OCI-LY7 (cell line): ENCODE results near the gene VIPAS39. TPM values are rescaled to one million over a fixed set of nuclear protein-coding genes. Genes with fewer than 3 reads are reported as not detected.

ENCODE experiments used
- BruUV-seq: library from RNA; stranded (reverse); fragments of 400-500 nt; replicated peaks from 2 replicates; lab custom pipeline; 2021; lab: Mats Ljungman, UMichigan
- CTCF ChIA-PET: fragments of 300-600 bp; sonication (Branson Sonifier 250); formaldehyde crosslinking; loops from one replicate; lab custom pipeline; 2022; ENCODE audit warnings: antibody characterized with exemption; ENCODE audit not compliant: unreplicated experiment; lab: Charles Lee
- POLR2A ChIA-PET: fragments of 300-600 bp; sonication (Branson Sonifier 250); formaldehyde crosslinking; loops from one replicate; lab custom pipeline; 2022; ENCODE audit warnings: antibody characterized with exemption; lab: Charles Lee
- DNase-seq: peaks from one replicate; pipeline ENCODE4 v3.0.0-alpha.2; 2015; ENCODE audit warnings: low spot score
- H2AFZ ChIP-seq: fragments of 200-600 bp; sonication (generic), shearing (Covaris generic); 2 replicates; pipeline ENCODE4 v1.6.1; 2014; ENCODE audit warnings: mild to moderate bottlenecking, antibody characterized with exemption, low read length, moderate library complexity
- H3K27ac ChIP-seq: fragments of 200-600 bp; sonication (generic); 2 replicates; pipeline ENCODE4 v1.5.1; 2014; ENCODE audit warnings: mixed run types, low read depth, mild to moderate bottlenecking, moderate library complexity, low read length, inconsistent platforms; ENCODE audit not compliant: poor library complexity, severe bottlenecking
- H3K36me3 ChIP-seq: fragments of 200-600 bp; sonication (generic); 2 replicates; pipeline ENCODE4 v1.6.1; 2014; ENCODE audit warnings: mild to moderate bottlenecking, antibody characterized with exemption, low read length, moderate library complexity, mixed read lengths; ENCODE audit not compliant: insufficient read depth
- H3K4me1 ChIP-seq: fragments of 200-600 bp; sonication (generic); 2 replicates; pipeline ENCODE4 v1.5.1; 2014; ENCODE audit warnings: mild to moderate bottlenecking, low read length; ENCODE audit not compliant: insufficient read depth, poor library complexity, severe bottlenecking
- H3K4me2 ChIP-seq: fragments of 200-600 bp; sonication (generic); 2 replicates; pipeline ENCODE4 v1.6.1; 2014; ENCODE audit warnings: mild to moderate bottlenecking, low read length
- H3K4me3 ChIP-seq: fragments of 200-600 bp; sonication (generic); 2 replicates; pipeline ENCODE4 v1.5.1; 2014; ENCODE audit warnings: mild to moderate bottlenecking, low read depth, low read length; ENCODE audit not compliant: poor library complexity, severe bottlenecking
- H3K79me2 ChIP-seq: fragments of 200-600 bp; sonication (generic); 2 replicates; pipeline ENCODE4 v1.6.1; 2016; ENCODE audit warnings: low read depth, mild to moderate bottlenecking, low read length, moderate library complexity, mixed read lengths; ENCODE audit not compliant: insufficient read depth
- H3K9me2 ChIP-seq: fragments of 200-600 bp; sonication (generic); 2 replicates; pipeline ENCODE4 v1.6.1; 2016; ENCODE audit warnings: mild to moderate bottlenecking, low read length, mixed read lengths; ENCODE audit not compliant: insufficient read depth
- H3K9me3 ChIP-seq: fragments of 200-600 bp; sonication (generic); 2 replicates; pipeline ENCODE4 v1.6.1; 2014; ENCODE audit warnings: mild to moderate bottlenecking, mixed run types, low read length, mixed read lengths
- H4K20me1 ChIP-seq: fragments of 200-600 bp; sonication (generic); 2 replicates; pipeline ENCODE4 v1.6.1; 2014; ENCODE audit warnings: mild to moderate bottlenecking, antibody characterized with exemption, low read length, moderate library complexity, mixed read lengths; ENCODE audit not compliant: insufficient read depth
- CTCF ChIP-seq: fragments of 200-600 bp; sonication (generic); conservative IDR thresholded peaks from 2 replicates; pipeline ENCODE4 v1.5.1; 2014; ENCODE audit warnings: mild to moderate bottlenecking, antibody characterized with exemption, low read length, moderate library complexity, mixed read lengths
- EZH2phosphoT487 ChIP-seq: fragments of 200-600 bp; sonication (generic); IDR thresholded peaks from 2 replicates; pipeline ENCODE4 v1.6.1; 2018; ENCODE audit warnings: low read depth, borderline replicate concordance, mild to moderate bottlenecking, mixed run types, antibody characterized with exemption, low read length, moderate library complexity, mixed read lengths
- intact Hi-C: fragments of 100-400 bp; cut with micrococcal nuclease; formaldehyde crosslinking; loops from one replicate; pipeline ENCODE4 v1.10.0; 2022; ENCODE audit not compliant: unreplicated experiment
- total RNA-seq, 2 experiments: library from RNA; depleted of rRNA in 1 of 2; stranded (reverse); fragments of >200 nt in 1 of 2; shearing (Covaris generic) in 1 of 2; gene quantifications; 2 replicates each; pipeline ENCODE4 v1.2.3, GENCODE V29; 2014 to 2022

Gene VIPAS39
- total RNA-seq, 2 experiments from 2014 or later, result 13.3 to 20.4 TPM

GRCh38 chr14:77485901-77486678, 28.7 kb upstream of the VIPAS39 start:
- TF ChIP-seq EZH2phosphoT487, result no peak
- TF ChIP-seq CTCF, result no peak
- H3K9me2 ChIP-seq, result no peaks in the 10 kb centered on the region
- H2AFZ ChIP-seq, result no peak overlapping the region
- H3K4me3 ChIP-seq, result no peak overlapping the region
- intact Hi-C loops, result no loop called here
- ChIA-PET CTCF (no interaction called here), POLR2A (no interaction called here)
- DNase-seq, result no peak
- H4K20me1 ChIP-seq, result no peaks in the 10 kb centered on the region
- H3K79me2 ChIP-seq, result no peaks in the 10 kb centered on the region
- H3K27ac ChIP-seq, result no peak overlapping the region
- no peak overlapping the region for H3K4me2 ChIP-seq
- no peaks in the 10 kb centered on the region for H3K36me3 ChIP-seq
- H3K9me3 ChIP-seq, result no peaks in the 10 kb centered on the region
- no peaks in the 10 kb centered on the region for H3K4me1 ChIP-seq
- BruUV-seq, result no TSS peak

GRCh38 chr14:77485256-77485655, 27.9 kb upstream of the VIPAS39 start:
- DNase-seq, result no peak
- Histone ChIP-seq H3K9me3 (no peaks in the 10 kb centered on the region), H3K4me3 (no peak overlapping the region), H3K9me2 (no peaks in the 10 kb centered on the region), H4K20me1 (no peaks in the 10 kb centered on the region), H3K79me2 (no peaks in the 10 kb centered on the region), H3K36me3 (no peaks in the 10 kb centered on the region), H3K4me1 (no peaks in the 10 kb centered on the region), H3K27ac (no peak overlapping the region), H3K4me2 (no peak overlapping the region), H2AFZ (no peak overlapping the region)
- intact Hi-C loops, result no loop called here
- CTCF ChIA-PET, result no interaction called here
- BruUV-seq, result no TSS peak
- POLR2A ChIA-PET, result no interaction called here
- TF ChIP-seq EZH2phosphoT487, result no peak
- no peak for TF ChIP-seq CTCF

- no peaks in the 10 kb centered on the region for H3K9me2 ChIP-seq
- no peaks in the 10 kb centered on the region for H4K20me1 ChIP-seq
- H2AFZ ChIP-seq, result no peak overlapping the region
- intact Hi-C loops, result no loop called here
- peaks cover 4% of the 10 kb centered on the region for H3K4me1 ChIP-seq
- ChIA-PET CTCF (interaction anchor here (0.5 kb wide), 1 partner anchor 702 kb away, joined by 3 read pairs; no protein-coding TSS in a partner anchor), POLR2A (no interaction called here)
- no peak overlapping the region for H3K27ac ChIP-seq
- BruUV-seq, result no TSS peak
- no peak overlapping the region for H3K4me3 ChIP-seq
- H3K4me2 ChIP-seq, result no peak overlapping the region
- TF ChIP-seq EZH2phosphoT487, result no peak
- no peak for TF ChIP-seq CTCF
- H3K36me3 ChIP-seq, result no peaks in the 10 kb centered on the region
- no peaks in the 10 kb centered on the region for H3K79me2 ChIP-seq
- no peaks in the 10 kb centered on the region for H3K9me3 ChIP-seq
- DNase-seq, result no peak
These were observed 25.0 kb upstream of the VIPAS39 start for GRCh38 chr14:77482422-77482821.
